Measurements from ENCODE around the gene MYO1E.

DNA sequence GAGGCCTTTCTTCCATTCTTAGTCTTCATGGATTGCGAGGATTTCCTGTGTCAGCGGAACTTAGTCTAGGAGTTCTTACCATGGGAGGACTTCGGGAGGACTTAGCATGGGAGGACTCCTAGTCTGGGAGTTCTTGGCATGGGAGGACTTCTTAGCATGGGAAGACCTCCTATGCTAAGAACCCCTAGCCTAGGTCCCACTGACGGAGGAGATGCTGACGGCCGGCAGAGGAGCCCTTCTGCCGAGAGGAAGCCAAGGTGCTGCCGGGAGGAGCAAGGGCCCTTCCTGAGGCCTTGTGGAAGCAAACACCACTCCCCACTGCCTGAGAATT lies 201.6 kb downstream of the MYO1E start:
- TF ChIP-seq JAZF1 (CRISPR knock-in tag; IDR thresholded peaks at IDR 0.05) (no peak), NR2C2 (CRISPR knock-in tag; IDR thresholded peaks at IDR 0.05) (no peak), FOXP4 (CRISPR knock-in tag; IDR thresholded peaks at IDR 0.05) (no peak)
- TF ChIP-seq, protein P1, sequence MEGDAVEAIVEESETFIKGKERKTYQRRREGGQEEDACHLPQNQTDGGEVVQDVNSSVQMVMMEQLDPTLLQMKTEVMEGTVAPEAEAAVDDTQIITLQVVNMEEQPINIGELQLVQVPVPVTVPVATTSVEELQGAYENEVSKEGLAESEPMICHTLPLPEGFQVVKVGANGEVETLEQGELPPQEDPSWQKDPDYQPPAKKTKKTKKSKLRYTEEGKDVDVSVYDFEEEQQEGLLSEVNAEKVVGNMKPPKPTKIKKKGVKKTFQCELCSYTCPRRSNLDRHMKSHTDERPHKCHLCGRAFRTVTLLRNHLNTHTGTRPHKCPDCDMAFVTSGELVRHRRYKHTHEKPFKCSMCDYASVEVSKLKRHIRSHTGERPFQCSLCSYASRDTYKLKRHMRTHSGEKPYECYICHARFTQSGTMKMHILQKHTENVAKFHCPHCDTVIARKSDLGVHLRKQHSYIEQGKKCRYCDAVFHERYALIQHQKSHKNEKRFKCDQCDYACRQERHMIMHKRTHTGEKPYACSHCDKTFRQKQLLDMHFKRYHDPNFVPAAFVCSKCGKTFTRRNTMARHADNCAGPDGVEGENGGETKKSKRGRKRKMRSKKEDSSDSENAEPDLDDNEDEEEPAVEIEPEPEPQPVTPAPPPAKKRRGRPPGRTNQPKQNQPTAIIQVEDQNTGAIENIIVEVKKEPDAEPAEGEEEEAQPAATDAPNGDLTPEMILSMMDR (IDR thresholded peaks at IDR 0.05), result no peak
